Stimulated activated CD8-positive, alpha-beta memory T cell treated with anti-CD3 and anti-CD28 coated beads, Interleukin-4, amount 100 ng/mL, for 1 hour (primary cell): ENCODE data around the gene IFT43.

Experiments used
- DNase-seq, 2 donors: peaks; one replicate each; pipeline ENCODE4 v3.0.0-alpha.2; 2020; ENCODE audit warnings: low read depth in 2 of 2, low spot score in 1 of 2

Gene IFT43

GRCh38 chr14:76073717-76074116 lies 88.2 kb downstream of the IFT43 start:
- no peak for DNase-seq

DNA sequence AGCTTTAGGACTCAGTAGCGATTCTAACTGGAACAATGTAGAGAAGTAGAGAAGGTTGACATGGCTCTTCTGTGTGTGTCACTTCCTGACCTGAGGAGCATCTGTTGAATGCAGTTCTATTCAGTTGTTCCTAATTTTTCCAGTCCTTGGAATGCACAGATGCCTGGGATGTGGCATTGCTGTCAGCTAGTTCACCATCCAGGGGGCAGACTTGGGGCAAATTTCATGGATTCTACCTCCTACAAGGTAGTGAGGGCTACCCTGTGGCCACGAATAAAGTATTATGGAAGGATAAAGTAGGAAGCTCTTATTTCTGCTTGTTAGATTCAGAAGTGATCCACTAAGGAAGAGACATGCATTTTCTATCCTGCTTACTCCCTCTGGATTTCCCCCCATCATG lies 91.8 kb downstream of the IFT43 start:
- no peak for DNase-seq

- DNase-seq = no peak
Observed at GRCh38 chr14:76078501-76078900, 92.9 kb downstream of the IFT43 start.

GRCh38 chr14:76080025-76080424 lies 94.5 kb downstream of the IFT43 start:
- DNase-seq = no peak

- DNase-seq = no peak
Observed at GRCh38 chr14:76080471-76080870, 94.9 kb downstream of the IFT43 start.

GRCh38 chr14:76081642-76082041 lies 96.1 kb downstream of the IFT43 start:
- no peak for DNase-seq

- no peak for DNase-seq
Observed at GRCh38 chr14:76083796-76084765, 98.5 kb downstream of the IFT43 start.

GRCh38 chr14:76085358-76085757 lies 99.8 kb downstream of the IFT43 start:
- DNase-seq = no peak

DNA sequence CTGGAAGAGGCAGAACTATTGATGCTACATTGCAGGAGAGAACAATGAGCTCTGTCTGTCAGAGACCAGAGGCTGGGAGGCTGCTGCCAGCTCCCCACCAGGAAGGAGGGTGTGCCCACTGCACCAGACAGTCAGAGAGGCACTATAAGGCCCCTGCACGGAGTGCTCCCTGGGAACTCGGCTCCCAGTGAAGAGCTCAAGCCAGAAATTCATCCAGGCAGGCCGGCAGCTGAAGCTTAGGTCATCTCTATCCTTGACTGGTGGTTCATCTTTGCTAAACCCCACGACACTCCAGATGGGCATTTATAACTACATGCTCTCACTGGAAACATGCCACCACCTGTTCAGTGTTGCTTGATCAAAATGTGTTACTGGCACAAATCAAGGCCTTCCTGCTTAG lies 101.1 kb downstream of the IFT43 start:
- DNase-seq = no peak

- DNase-seq = no peak
Observed at GRCh38 chr14:76088326-76088725, 102.8 kb downstream of the IFT43 start.

- no peak for DNase-seq
Observed at GRCh38 chr14:76088771-76089571, 103.4 kb downstream of the IFT43 start.

- no peak for DNase-seq
Observed at GRCh38 chr14:76089575-76089974, 104.0 kb downstream of the IFT43 start.

GRCh38 chr14:76090616-76091391 lies 105.2 kb downstream of the IFT43 start:
- DNase-seq = no peak

DNA sequence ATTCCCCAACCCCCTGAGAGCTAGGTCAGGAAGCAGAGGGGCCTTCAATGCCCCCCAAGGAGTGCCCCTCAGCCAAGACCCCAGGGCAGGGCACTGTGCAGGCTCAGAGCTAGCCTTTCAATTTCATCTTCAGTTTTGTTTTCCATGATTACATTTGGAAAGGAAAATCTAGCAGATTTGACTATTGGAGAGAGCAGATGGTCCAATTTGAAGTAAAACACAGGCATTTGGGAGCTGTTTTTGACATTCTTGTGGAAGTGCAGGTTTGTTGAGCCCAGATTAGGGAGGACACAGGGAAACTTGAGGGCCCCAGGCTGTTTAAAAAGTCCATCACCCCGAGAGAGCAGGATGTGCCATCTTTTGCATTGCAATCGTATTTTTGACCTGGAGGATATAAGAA lies 107.5 kb downstream of the IFT43 start:
- no peak for DNase-seq

GRCh38 chr14:76096257-76096656 lies 110.7 kb downstream of the IFT43 start:
- no peak for DNase-seq

GRCh38 chr14:76097547-76097946 lies 112.0 kb downstream of the IFT43 start:
- DNase-seq = no peak

DNA sequence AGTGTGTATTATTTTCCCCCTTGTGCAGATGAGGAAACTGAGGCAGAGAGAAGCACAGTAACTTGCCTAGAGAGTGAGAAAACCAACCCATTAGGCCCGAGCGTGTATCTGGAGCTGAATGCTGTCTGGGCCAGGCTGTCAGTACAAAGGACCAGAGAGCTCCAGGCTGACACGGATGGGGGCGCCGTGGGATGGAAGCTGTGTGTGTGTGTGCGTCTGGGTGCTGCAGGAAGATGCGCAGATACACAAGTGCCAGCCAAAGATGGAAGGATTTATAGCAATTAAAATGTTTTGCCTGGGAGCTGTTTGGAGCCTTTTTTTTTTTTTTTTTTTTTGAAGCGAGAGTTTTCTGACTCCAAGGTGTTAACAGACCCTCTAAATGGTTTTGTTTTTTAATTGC lies 112.5 kb downstream of the IFT43 start:
- DNase-seq = no peak

- no peak for DNase-seq
Observed at GRCh38 chr14:76098916-76099675, 113.5 kb downstream of the IFT43 start.

GRCh38 chr14:76100236-76100635 lies 114.7 kb downstream of the IFT43 start:
- no peak for DNase-seq
